A549 (cell line): ENCODE measurements around the gene PGC.

ENCODE experiments used
- NR3C1 ChIP-seq: fragments of >200 bp; sonication (Bioruptor Twin); formaldehyde crosslinking; IDR thresholded peaks from 3 replicates; pipeline ENCODE4 v1.6.1; 2017
- POLR2A ChIP-seq: IDR thresholded peaks from 2 replicates; pipeline ENCODE4 v1.6.1; 2012; ENCODE audit warnings: mild to moderate bottlenecking, low read length
- REST ChIP-seq: fragments of 200-600 bp; sonication (generic); IDR thresholded peaks from 2 replicates; pipeline ENCODE4 v1.6.1; 2016; ENCODE audit warnings: antibody characterized with exemption, mild to moderate bottlenecking, moderate library complexity

DNA sequence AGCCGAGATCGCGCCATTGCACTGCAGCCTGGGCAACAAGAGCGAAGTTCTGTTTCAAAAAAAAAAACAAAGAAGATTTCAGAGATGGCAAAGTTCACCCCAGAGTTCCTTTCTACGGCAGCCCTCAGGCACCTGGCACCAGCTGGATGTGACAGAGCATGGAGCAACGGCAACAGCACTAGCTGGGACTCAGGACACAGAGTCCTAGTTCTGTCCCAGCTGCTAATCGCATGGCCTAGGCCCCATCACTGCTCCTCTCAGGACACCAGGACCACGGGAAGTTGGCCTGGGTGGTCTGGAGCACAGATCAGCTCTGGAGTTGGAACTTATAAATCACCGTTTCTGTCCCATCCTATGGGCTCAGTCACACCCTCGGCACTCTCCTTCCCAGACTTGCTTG is 1.1 kb downstream of the PGC start:
- TF ChIP-seq POLR2A = no peak
- TF ChIP-seq REST = no peak
- TF ChIP-seq NR3C1 = no peak
